ENCODE measurements around the gene TLCD1.

Gene TLCD1, protein sequence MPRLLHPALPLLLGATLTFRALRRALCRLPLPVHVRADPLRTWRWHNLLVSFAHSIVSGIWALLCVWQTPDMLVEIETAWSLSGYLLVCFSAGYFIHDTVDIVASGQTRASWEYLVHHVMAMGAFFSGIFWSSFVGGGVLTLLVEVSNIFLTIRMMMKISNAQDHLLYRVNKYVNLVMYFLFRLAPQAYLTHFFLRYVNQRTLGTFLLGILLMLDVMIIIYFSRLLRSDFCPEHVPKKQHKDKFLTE

DNA sequence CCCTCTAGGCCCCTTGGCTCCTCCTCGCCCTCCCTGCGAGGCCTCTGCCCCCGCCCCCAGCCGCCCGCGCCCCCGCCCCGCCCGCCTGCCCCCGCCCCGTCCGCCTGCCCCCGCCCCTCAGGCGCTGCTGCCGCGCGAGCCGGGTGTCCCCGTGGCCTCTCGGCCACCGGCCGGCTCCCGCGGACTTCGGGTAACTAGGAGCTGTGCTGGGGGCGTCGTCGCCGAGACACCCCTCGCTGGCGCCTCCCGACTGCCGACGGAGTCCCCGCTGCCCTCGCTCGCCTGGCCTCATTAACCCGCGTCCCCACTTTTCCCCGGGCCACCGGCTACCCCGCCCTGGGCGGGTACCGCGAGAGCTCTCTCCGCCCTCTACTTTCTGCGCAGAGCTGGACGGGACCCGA, at the start of gene TLCD1:
Gene TLCD1 (minus strand): TSS at position 8 of the 401 bp plus-strand sequence. CDS start 136 bp downstream, outside the sequence.
- peaks cover 47% of the 10 kb centered on the region for H3K36me3 ChIP-seq
- DNase-seq, result peak; percentile 80

GRCh38 chr17:28774206-28774605, 48.2 kb upstream of the TLCD1 start:
- no peaks in the 10 kb centered on the region for H3K9me3 ChIP-seq (ENCODE audit: severe bottlenecking)
- H3K4me3 ChIP-seq (ENCODE audit: low read depth, low read length), result no peak overlapping the region
- no peak overlapping the region for H3K27ac ChIP-seq
- DNase-seq, result no peak
- peaks cover 9% of the 10 kb centered on the region for H3K36me3 ChIP-seq
- no peaks in the 10 kb centered on the region for H3K27me3 ChIP-seq (ENCODE audit: insufficient read depth, low read depth, severe bottlenecking)
- no peak for TF ChIP-seq CTCF (IDR thresholded peaks at IDR 0.05; ENCODE audit: low read depth, low read length)

More for the DNA sequence above, at the start of gene TLCD1:
- Histone ChIP-seq H3K27ac (peak within 1 kb of the TSS; percentile 94), H3K4me3 (ENCODE audit: low read depth, low read length) (peak within 1 kb of the TSS; percentile 60), H3K9me3 (ENCODE audit: severe bottlenecking) (no peaks in the 10 kb centered on the region), H3K27me3 (ENCODE audit: insufficient read depth, low read depth, severe bottlenecking) (no peaks in the 10 kb centered on the region)
- no peak for TF ChIP-seq CTCF (IDR thresholded peaks at IDR 0.05; ENCODE audit: low read depth, low read length)

DNA sequence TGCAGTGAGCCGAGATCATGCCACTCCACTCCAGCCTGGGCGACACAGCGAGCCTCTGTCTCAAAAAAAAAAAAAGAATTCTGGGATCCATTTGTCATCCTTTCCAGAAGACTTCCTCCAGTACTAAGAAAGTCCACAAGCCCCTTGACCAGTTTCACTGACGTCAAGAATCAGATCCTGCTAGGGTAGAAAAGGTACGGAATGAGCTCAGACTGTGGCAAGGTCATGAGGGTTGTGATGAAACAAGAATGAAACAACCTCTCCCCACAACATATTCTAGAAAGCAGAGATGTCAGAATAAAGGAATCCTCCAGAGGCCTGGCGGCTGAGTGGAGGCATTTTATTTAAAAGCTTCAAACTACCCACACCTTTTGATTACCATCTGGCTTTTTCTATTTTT, 47.7 kb upstream of the TLCD1 start:
- H3K27ac ChIP-seq, result no peak overlapping the region
- TF ChIP-seq CTCF (IDR thresholded peaks at IDR 0.05; ENCODE audit: low read depth, low read length), result no peak
- DNase-seq, result no peak
- H3K4me3 ChIP-seq (ENCODE audit: low read depth, low read length), result no peak overlapping the region
- no peaks in the 10 kb centered on the region for H3K27me3 ChIP-seq (ENCODE audit: insufficient read depth, low read depth, severe bottlenecking)
- H3K36me3 ChIP-seq, result peaks cover 6% of the 10 kb centered on the region; the same call in 1 of the 2 replicates
- H3K9me3 ChIP-seq (ENCODE audit: severe bottlenecking), result no peaks in the 10 kb centered on the region

GRCh38 chr17:28765038-28765437, 39.0 kb upstream of the TLCD1 start:
- Histone ChIP-seq H3K27me3 (ENCODE audit: insufficient read depth, low read depth, severe bottlenecking) (no peaks in the 10 kb centered on the region), H3K4me3 (ENCODE audit: low read depth, low read length) (no peak overlapping the region), H3K27ac (no peak overlapping the region), H3K36me3 (peaks cover 43% of the 10 kb centered on the region), H3K9me3 (ENCODE audit: severe bottlenecking) (no peaks in the 10 kb centered on the region)
- DNase-seq, result no peak
- no peak for TF ChIP-seq CTCF (IDR thresholded peaks at IDR 0.05; ENCODE audit: low read depth, low read length)

GRCh38 chr17:28763804-28764266, 37.8 kb upstream of the TLCD1 start:
- DNase-seq, result peak; percentile 69
- peak; percentile 56 for TF ChIP-seq CTCF (IDR thresholded peaks at IDR 0.05; ENCODE audit: low read depth, low read length)
- H3K27me3 ChIP-seq (ENCODE audit: insufficient read depth, low read depth, severe bottlenecking), result no peaks in the 10 kb centered on the region
- H3K4me3 ChIP-seq (ENCODE audit: low read depth, low read length), result no peak overlapping the region
- no peak overlapping the region for H3K27ac ChIP-seq
- H3K9me3 ChIP-seq (ENCODE audit: severe bottlenecking), result no peaks in the 10 kb centered on the region
- peaks cover 53% of the 10 kb centered on the region for H3K36me3 ChIP-seq
